Naive B cell (primary cell): ENCODE measurements around the gene GRAMD1C. TPM values are rescaled to one million over a fixed set of nuclear protein-coding genes. Genes with fewer than 3 reads are reported as not detected.
"Not testable (repeated sequence)": the region's sequence is repeated elsewhere in the genome, so short reads cannot be mapped to it uniquely, and the experiment has no call there.

Experiments
- ATAC-seq, 2 donors: fragments of 150-1000 bp; cut with Tn5 transposase; 2 replicates each; pipeline ENCODE4 v1.10.0; 2021; ENCODE audit warnings: low read depth in 2 of 2, mild to moderate bottlenecking in 2 of 2, moderate library complexity in 2 of 2
- DNase-seq: peaks from one replicate; pipeline ENCODE4 v3.0.0; 2022
- H3K27ac Mint-ChIP-seq, 6 donors: one replicate each; pipeline ENCODE4 v1.8.0; 2020 to 2022; ENCODE audit warnings: mild to moderate bottlenecking in 6 of 6, mixed read lengths in 6 of 6, moderate library complexity in 5 of 6, inconsistent platforms in 2 of 6
- H3K27me3 Mint-ChIP-seq, 3 donors: one replicate each; pipeline ENCODE4 v1.8.0; 2021 to 2022; ENCODE audit warnings: mixed read lengths in 3 of 3, mild to moderate bottlenecking in 1 of 3
- H3K36me3 Mint-ChIP-seq, 2 donors: one replicate each; pipeline ENCODE4 v1.8.0; 2020 to 2022; ENCODE audit warnings: mixed read lengths in 2 of 2, inconsistent platforms in 1 of 2, mild to moderate bottlenecking in 1 of 2
- H3K4me1 Mint-ChIP-seq, 3 donors: one replicate each; pipeline ENCODE4 v1.8.0; 2020 to 2022; ENCODE audit warnings: mixed read lengths in 3 of 3, inconsistent platforms in 1 of 3, mild to moderate bottlenecking in 1 of 3, moderate library complexity in 1 of 3
- H3K4me3 Mint-ChIP-seq, 8 donors: one replicate each; pipeline ENCODE4 v1.8.0; 2020 to 2022; ENCODE audit warnings: mild to moderate bottlenecking in 8 of 8, mixed read lengths in 8 of 8, moderate library complexity in 8 of 8, inconsistent platforms in 2 of 8
- H3K9me3 Mint-ChIP-seq, 7 donors: one replicate each; pipeline ENCODE4 v1.8.0; 2020 to 2022; ENCODE audit warnings: mixed read lengths in 7 of 7, mild to moderate bottlenecking in 5 of 7, inconsistent platforms in 2 of 7, moderate library complexity in 1 of 7
- polyA plus RNA-seq, 6 donors: library from polyadenylated mRNA; unstranded; fragments of 300-500 nt; fragmentation: Illumina TruSeq; gene quantifications; one replicate each; pipeline ENCODE4 v1.2.3, GENCODE V29; 2021; ENCODE audit warnings: low read depth in 6 of 6

Gene GRAMD1C
- polyA plus RNA-seq, 6 donors from 2014 or later: 1.8 to 7.4 (median 4.2) TPM

- Mint-ChIP-seq H3K4me1 (peaks cover 36 to 62% (median 44%) of the 10 kb centered on the region in 3 donors), H3K4me3 (peak overlapping the region in 2 of 8 donors; percentile 0 to 66), H3K27me3 (no peaks in the 10 kb centered on the region), H3K27ac (peak overlapping the region in 4 of 6 donors; percentile 4 to 79 (median 38)), H3K9me3 (peaks cover 4 to 28% (median 13%) of the 10 kb centered on the region in 7 donors), H3K36me3 (peaks cover 6 to 10% of the 10 kb centered on the region in 2 donors)
- DNase-seq (no peak), ATAC-seq (peak; percentile 21 to 31)
These were observed 6.0 kb upstream of the GRAMD1C start for GRCh38 chr3:113832477-113833164.

GRCh38 chr3:113834983-113835382 is 3.6 kb upstream of the GRAMD1C start:
- peak overlapping the region in 1 of 6 donors; percentile 32 for H3K27ac Mint-ChIP-seq
- H3K36me3 Mint-ChIP-seq: peaks cover 6 to 10% of the 10 kb centered on the region in 2 donors
- DNase-seq (no peak), ATAC-seq (no peak)
- peaks cover 29 to 58% (median 35%) of the 10 kb centered on the region in 3 donors for H3K4me1 Mint-ChIP-seq
- no peaks in the 10 kb centered on the region for H3K27me3 Mint-ChIP-seq
- peaks cover 3 to 27% (median 11%) of the 10 kb centered on the region in 7 donors for H3K9me3 Mint-ChIP-seq
- H3K4me3 Mint-ChIP-seq: no peak overlapping the region

- Mint-ChIP-seq H3K9me3 (no peaks in the 10 kb centered on the region), H3K27me3 (no peaks in the 10 kb centered on the region), H3K27ac (peak overlapping the region in 2 of 6 donors; percentile 71 to 74)
These were observed 963 bp downstream of the GRAMD1C start for GRCh38 chr3:113839551-113839950.

GRCh38 chr3:113844622-113845222 is 6.1 kb downstream of the GRAMD1C start:
- Mint-ChIP-seq H3K27ac (no peak overlapping the region), H3K4me1 (peaks cover 0 to 9% (median 3%) of the 10 kb centered on the region in 3 donors), H3K36me3 (no peaks in the 10 kb centered on the region), H3K9me3 (no peaks in the 10 kb centered on the region), H3K27me3 (no peaks in the 10 kb centered on the region), H3K4me3 (no peak overlapping the region)
- DNase-seq (no peak), ATAC-seq (peak; percentile 43 to 52)

More at GRCh38 chr3:113839551-113839950, 963 bp downstream of the GRAMD1C start:
- Mint-ChIP-seq H3K4me1 (peaks cover 7 to 31% (median 13%) of the 10 kb centered on the region in 3 donors), H3K4me3 (peak overlapping the region; percentile 84 to 92 (median 88)), H3K36me3 (no peaks in the 10 kb centered on the region)
- DNase-seq (no peak), ATAC-seq (no peak)

GRCh38 chr3:113847247-113847646 is 8.7 kb downstream of the GRAMD1C start:
- DNase-seq (no peak), ATAC-seq (no peak)
- no peaks in the 10 kb centered on the region for H3K27me3 Mint-ChIP-seq
- no peaks in the 10 kb centered on the region for H3K36me3 Mint-ChIP-seq
- no peak overlapping the region for H3K4me3 Mint-ChIP-seq
- no peaks in the 10 kb centered on the region for H3K4me1 Mint-ChIP-seq
- H3K27ac Mint-ChIP-seq: peak overlapping the region in 2 of 6 donors; percentile 18 to 25
- no peaks in the 10 kb centered on the region for H3K9me3 Mint-ChIP-seq

GRCh38 chr3:113847664-113848461 is 9.3 kb downstream of the GRAMD1C start:
- DNase-seq (no peak), ATAC-seq (no peak)
- Mint-ChIP-seq H3K36me3 (no peaks in the 10 kb centered on the region), H3K4me3 (no peak overlapping the region), H3K9me3 (no peaks in the 10 kb centered on the region), H3K27ac (peak overlapping the region in 3 of 6 donors; percentile 6 to 25 (median 18)), H3K27me3 (no peaks in the 10 kb centered on the region), H3K4me1 (no peaks in the 10 kb centered on the region)

GRCh38 chr3:113849071-113849470 is 10.5 kb downstream of the GRAMD1C start:
- not testable (repeated sequence) for H3K4me3 Mint-ChIP-seq, DNase-seq, H3K4me1 Mint-ChIP-seq, H3K27me3 Mint-ChIP-seq, H3K27ac Mint-ChIP-seq, H3K9me3 Mint-ChIP-seq, H3K36me3 Mint-ChIP-seq, ATAC-seq

GRCh38 chr3:113849841-113850240 is 11.3 kb downstream of the GRAMD1C start:
- not testable (repeated sequence) for ATAC-seq, H3K27me3 Mint-ChIP-seq, H3K27ac Mint-ChIP-seq, H3K4me1 Mint-ChIP-seq, H3K36me3 Mint-ChIP-seq, DNase-seq, H3K9me3 Mint-ChIP-seq, H3K4me3 Mint-ChIP-seq

- not testable (repeated sequence) for H3K27ac Mint-ChIP-seq, H3K27me3 Mint-ChIP-seq, H3K4me1 Mint-ChIP-seq, H3K9me3 Mint-ChIP-seq, ATAC-seq, H3K4me3 Mint-ChIP-seq, H3K36me3 Mint-ChIP-seq, DNase-seq
These were observed 11.8 kb downstream of the GRAMD1C start for GRCh38 chr3:113850391-113850790.

- no peaks in the 10 kb centered on the region for H3K36me3 Mint-ChIP-seq
- no peak overlapping the region for H3K4me3 Mint-ChIP-seq
- no peaks in the 10 kb centered on the region for H3K4me1 Mint-ChIP-seq
These were observed 13.9 kb downstream of the GRAMD1C start for GRCh38 chr3:113852506-113852905.

GRCh38 chr3:113867506-113867905 is 28.9 kb downstream of the GRAMD1C start:
- DNase-seq (no peak), ATAC-seq (no peak)
- H3K27me3 Mint-ChIP-seq: no peaks in the 10 kb centered on the region
- H3K27ac Mint-ChIP-seq: no peak overlapping the region
- H3K36me3 Mint-ChIP-seq: peaks cover 6 to 23% of the 10 kb centered on the region in 2 donors
- no peaks in the 10 kb centered on the region for H3K4me1 Mint-ChIP-seq
- H3K4me3 Mint-ChIP-seq: no peak overlapping the region
- peaks cover 2 to 10% (median 5%) of the 10 kb centered on the region in 7 donors for H3K9me3 Mint-ChIP-seq

More at GRCh38 chr3:113852506-113852905, 13.9 kb downstream of the GRAMD1C start:
- Mint-ChIP-seq H3K9me3 (no peaks in the 10 kb centered on the region), H3K27ac (no peak overlapping the region), H3K27me3 (no peaks in the 10 kb centered on the region)
- no peak for DNase-seq
- ATAC-seq: no peak

- ATAC-seq: no peak
- no peak overlapping the region for H3K4me3 Mint-ChIP-seq
These were observed 34.7 kb downstream of the GRAMD1C start for GRCh38 chr3:113873293-113873692.

GRCh38 chr3:113873814-113874526 is 35.4 kb downstream of the GRAMD1C start:
- Mint-ChIP-seq H3K9me3 (no peaks in the 10 kb centered on the region), H3K27me3 (no peaks in the 10 kb centered on the region), H3K36me3 (peaks cover 5 to 11% of the 10 kb centered on the region in 2 donors), H3K4me3 (no peak overlapping the region), H3K27ac (no peak overlapping the region), H3K4me1 (no peaks in the 10 kb centered on the region)
- DNase-seq (no peak), ATAC-seq (no peak)

More at GRCh38 chr3:113873293-113873692, 34.7 kb downstream of the GRAMD1C start:
- no peak overlapping the region for H3K27ac Mint-ChIP-seq
- peaks cover 5 to 12% of the 10 kb centered on the region in 2 donors for H3K36me3 Mint-ChIP-seq
- no peaks in the 10 kb centered on the region for H3K27me3 Mint-ChIP-seq
- no peaks in the 10 kb centered on the region for H3K4me1 Mint-ChIP-seq
- DNase-seq: no peak
- peaks cover 0 to under 1% (median 0%) of the 10 kb centered on the region in 7 donors for H3K9me3 Mint-ChIP-seq
